ENCODE results near the gene CTDSP1.

DNA sequence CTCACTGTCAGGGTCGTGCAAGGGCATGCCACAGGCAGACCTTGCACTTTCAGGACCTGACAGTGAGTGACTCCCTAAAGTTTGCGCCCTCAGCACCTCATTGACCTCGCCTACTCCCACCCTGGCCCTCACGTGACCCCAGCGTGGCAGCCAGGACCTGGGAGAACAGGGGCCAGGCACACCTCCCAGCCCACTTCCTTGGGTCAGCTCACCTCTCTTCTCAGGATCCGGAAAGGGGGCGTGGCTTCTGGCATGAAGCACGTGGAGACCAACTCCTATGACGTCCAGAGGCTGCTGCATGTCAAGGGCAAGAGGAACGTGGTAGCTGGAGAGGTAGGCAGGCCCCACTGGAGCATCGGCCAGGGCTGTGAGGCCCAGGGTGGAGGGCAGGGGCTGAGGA, 28.1 kb downstream of the CTDSP1 start:
- TF ChIP-seq, protein P1, sequence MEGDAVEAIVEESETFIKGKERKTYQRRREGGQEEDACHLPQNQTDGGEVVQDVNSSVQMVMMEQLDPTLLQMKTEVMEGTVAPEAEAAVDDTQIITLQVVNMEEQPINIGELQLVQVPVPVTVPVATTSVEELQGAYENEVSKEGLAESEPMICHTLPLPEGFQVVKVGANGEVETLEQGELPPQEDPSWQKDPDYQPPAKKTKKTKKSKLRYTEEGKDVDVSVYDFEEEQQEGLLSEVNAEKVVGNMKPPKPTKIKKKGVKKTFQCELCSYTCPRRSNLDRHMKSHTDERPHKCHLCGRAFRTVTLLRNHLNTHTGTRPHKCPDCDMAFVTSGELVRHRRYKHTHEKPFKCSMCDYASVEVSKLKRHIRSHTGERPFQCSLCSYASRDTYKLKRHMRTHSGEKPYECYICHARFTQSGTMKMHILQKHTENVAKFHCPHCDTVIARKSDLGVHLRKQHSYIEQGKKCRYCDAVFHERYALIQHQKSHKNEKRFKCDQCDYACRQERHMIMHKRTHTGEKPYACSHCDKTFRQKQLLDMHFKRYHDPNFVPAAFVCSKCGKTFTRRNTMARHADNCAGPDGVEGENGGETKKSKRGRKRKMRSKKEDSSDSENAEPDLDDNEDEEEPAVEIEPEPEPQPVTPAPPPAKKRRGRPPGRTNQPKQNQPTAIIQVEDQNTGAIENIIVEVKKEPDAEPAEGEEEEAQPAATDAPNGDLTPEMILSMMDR (IDR thresholded peaks at IDR 0.05; ENCODE audit: poor library complexity, severe bottlenecking), result no peak
- TF ChIP-seq EZH2 (IDR thresholded peaks at IDR 0.05; ENCODE audit: borderline replicate concordance, insufficient read depth, low read length, poor library complexity, severe bottlenecking), result no peak
- no peak for TF ChIP-seq EP300 (conservative IDR thresholded peaks at IDR 0.05; ENCODE audit: poor library complexity, severe bottlenecking)
- no peak for TF ChIP-seq MXI1 (conservative IDR thresholded peaks at IDR 0.05; ENCODE audit: poor library complexity, severe bottlenecking)
- TF ChIP-seq POLR2AphosphoS5 (IDR thresholded peaks at IDR 0.05), result no peak
- TF ChIP-seq, protein P2, sequence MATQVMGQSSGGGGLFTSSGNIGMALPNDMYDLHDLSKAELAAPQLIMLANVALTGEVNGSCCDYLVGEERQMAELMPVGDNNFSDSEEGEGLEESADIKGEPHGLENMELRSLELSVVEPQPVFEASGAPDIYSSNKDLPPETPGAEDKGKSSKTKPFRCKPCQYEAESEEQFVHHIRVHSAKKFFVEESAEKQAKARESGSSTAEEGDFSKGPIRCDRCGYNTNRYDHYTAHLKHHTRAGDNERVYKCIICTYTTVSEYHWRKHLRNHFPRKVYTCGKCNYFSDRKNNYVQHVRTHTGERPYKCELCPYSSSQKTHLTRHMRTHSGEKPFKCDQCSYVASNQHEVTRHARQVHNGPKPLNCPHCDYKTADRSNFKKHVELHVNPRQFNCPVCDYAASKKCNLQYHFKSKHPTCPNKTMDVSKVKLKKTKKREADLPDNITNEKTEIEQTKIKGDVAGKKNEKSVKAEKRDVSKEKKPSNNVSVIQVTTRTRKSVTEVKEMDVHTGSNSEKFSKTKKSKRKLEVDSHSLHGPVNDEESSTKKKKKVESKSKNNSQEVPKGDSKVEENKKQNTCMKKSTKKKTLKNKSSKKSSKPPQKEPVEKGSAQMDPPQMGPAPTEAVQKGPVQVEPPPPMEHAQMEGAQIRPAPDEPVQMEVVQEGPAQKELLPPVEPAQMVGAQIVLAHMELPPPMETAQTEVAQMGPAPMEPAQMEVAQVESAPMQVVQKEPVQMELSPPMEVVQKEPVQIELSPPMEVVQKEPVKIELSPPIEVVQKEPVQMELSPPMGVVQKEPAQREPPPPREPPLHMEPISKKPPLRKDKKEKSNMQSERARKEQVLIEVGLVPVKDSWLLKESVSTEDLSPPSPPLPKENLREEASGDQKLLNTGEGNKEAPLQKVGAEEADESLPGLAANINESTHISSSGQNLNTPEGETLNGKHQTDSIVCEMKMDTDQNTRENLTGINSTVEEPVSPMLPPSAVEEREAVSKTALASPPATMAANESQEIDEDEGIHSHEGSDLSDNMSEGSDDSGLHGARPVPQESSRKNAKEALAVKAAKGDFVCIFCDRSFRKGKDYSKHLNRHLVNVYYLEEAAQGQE (IDR thresholded peaks at IDR 0.05; ENCODE audit: borderline replicate concordance), result no peak
- no peak for TF ChIP-seq TAF1 (IDR thresholded peaks at IDR 0.05; ENCODE audit: low read depth)
- TF ChIP-seq SMC3 (conservative IDR thresholded peaks at IDR 0.05; ENCODE audit: poor library complexity), result no peak
